Umbilical cord (tissue), 2 donors: ENCODE results near the gene CCP110. TPM values are rescaled to one million over a fixed set of nuclear protein-coding genes. Genes with fewer than 3 reads are reported as not detected.

ENCODE experiments used
- DNase-seq: peaks from one replicate; pipeline ENCODE4 v3.0.0-alpha.2; 2015; ENCODE audit warnings: low spot score
- total RNA-seq: library from RNA; depleted of rRNA; stranded (reverse); fragments of >200 nt; gene quantifications from one replicate; pipeline ENCODE4 v1.2.3, GENCODE V29; 2014; ENCODE audit warnings: low replicate concordance; ENCODE audit not compliant: insufficient read depth

CCP110 gene, protein sequence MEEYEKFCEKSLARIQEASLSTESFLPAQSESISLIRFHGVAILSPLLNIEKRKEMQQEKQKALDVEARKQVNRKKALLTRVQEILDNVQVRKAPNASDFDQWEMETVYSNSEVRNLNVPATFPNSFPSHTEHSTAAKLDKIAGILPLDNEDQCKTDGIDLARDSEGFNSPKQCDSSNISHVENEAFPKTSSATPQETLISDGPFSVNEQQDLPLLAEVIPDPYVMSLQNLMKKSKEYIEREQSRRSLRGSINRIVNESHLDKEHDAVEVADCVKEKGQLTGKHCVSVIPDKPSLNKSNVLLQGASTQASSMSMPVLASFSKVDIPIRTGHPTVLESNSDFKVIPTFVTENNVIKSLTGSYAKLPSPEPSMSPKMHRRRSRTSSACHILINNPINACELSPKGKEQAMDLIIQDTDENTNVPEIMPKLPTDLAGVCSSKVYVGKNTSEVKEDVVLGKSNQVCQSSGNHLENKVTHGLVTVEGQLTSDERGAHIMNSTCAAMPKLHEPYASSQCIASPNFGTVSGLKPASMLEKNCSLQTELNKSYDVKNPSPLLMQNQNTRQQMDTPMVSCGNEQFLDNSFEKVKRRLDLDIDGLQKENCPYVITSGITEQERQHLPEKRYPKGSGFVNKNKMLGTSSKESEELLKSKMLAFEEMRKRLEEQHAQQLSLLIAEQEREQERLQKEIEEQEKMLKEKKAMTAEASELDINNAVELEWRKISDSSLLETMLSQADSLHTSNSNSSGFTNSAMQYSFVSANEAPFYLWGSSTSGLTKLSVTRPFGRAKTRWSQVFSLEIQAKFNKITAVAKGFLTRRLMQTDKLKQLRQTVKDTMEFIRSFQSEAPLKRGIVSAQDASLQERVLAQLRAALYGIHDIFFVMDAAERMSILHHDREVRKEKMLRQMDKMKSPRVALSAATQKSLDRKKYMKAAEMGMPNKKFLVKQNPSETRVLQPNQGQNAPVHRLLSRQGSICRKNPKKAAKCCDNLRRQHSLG
- 22.6 TPM for total RNA-seq

DNA sequence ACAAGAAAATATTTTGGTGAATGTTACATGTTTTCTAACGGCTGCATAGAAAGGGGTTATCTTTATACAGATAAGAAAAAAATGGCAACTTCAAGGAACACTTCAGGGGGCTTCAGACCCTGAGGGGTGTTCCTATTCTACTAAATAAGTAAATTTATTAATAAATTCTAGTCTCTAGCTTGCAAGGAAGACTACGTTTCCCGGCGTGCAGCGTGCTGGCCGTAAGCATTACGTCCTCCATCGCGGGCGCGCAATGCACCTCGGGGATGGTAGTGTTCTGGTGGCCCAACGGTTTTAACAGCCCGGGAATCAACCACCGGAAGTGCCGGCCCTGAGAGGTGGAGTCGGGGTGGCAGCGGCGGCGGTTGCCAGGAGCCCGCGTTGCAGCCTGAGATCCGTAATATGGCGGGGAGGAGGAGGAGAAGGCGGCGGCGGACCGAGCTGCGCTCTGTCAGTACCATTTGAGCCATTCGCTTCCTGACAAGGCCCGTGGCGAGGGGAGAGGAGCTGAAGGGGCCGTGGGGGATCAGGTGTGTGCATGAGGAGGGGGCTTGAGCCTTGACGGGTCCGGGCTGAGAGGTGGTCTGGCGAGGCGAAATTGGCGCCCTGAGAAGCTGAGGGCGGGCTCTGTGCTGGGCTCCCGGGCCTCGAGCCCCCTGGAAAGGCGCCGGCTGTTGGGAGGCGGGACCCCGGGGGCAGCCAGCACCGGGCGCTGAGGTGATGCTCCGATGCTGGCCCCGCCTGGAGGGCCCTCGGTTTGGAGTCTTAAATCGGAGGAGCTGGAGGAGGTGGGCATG is at the start of gene CCP110:
TSS of gene CCP110 (plus strand) at position 384 of the 797 bp plus-strand sequence. CDS start 3,940 bp downstream, outside the sequence.
- DNase-seq = peak; percentile 99

DNA sequence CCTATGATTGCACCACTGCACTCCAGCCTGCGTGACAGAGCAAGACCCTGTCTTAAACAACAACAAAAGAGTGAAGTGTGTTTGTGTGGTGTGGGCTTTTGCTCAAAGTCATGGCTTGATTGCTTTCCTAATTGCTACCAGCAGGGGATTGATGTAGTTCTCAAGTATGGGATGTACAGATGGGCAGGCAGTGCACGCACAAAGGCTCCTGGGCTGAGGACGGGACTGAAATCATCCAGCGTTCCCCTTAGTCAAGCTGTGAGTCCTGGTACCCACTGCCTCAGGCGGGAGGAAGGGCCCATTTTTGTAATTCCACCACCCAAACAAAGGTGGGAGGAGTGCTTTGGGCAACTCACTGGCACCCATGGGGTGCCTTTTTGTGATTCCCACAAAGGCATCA is 49.1 kb upstream of the CCP110 start:
- DNase-seq = no peak

DNA sequence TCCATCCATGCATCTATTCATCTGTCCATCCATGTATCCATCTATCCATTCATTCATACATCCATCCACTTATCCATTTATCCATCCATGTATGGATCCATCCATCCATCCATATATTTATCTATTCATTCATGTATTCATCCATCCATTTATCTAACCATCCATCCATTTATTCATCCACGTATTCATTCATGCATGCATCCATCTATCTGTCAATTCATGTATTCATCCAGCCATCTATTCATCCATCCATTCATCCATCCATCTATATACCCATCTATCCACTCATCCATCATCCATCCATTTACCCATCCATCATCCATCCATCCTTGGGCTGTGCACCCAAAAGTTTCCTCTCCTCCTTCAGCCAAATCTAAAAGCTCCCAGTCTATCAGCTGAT is 45.2 kb upstream of the CCP110 start:
- no peak for DNase-seq

DNA sequence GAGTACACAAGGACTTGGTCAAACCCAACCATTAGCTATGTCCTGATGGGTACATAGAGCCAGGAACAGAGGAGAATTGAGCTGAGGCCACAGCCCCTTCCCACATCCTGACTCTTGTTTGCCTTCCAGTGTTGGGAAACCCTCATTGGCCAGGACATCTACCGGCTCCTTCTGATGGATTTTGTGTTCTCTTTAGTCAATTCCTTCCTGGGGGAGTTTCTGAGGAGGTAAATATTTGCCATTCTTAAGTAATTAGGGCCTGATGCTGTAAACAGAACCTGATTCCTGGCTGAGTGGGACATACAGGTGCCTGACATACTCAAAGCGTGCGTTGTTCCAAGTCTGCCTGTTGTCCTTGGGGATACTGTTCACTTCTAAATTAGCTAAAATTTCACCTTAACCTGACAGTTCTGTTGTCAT is 44.4 kb upstream of the CCP110 start:
- DNase-seq = no peak

DNA sequence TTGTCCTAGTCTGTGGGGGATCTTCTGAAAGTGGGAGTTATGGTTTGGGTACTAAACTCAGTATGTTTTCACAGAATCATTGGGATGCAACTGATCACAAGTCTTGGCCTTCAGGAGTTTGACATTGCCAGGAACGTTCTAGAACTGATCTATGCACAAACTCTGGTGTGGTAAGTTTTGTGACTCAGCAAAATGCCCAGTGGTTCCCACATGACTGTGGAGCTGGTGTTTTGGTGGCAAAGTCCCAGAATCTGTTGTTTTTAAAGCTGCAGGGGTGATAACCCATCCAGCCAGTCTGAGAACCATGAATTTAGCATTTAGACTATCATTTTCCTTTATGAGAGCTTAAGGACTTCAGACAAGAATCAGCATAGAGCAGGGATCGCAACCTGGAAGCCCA is 42.4 kb upstream of the CCP110 start:
- DNase-seq = no peak

DNA sequence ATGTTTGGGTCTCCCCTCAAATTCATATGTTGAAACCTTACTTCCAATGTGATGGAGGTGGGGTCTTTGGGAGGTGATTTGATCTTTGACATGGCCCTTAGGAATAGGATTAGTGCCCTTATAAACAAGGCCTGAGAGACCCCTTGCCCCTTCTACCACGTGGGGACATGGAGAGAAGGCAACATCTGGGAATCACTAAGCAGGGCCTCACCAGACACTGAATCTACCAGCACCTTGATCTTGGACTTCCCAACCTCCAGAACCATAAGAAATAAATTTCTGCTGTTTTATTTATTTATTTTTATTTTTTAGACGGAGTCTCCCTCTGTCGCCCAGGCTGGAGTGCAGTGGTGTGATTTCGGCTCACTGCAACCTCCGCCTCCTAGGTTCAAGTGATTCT is 42.0 kb upstream of the CCP110 start:
- no peak for DNase-seq

DNA sequence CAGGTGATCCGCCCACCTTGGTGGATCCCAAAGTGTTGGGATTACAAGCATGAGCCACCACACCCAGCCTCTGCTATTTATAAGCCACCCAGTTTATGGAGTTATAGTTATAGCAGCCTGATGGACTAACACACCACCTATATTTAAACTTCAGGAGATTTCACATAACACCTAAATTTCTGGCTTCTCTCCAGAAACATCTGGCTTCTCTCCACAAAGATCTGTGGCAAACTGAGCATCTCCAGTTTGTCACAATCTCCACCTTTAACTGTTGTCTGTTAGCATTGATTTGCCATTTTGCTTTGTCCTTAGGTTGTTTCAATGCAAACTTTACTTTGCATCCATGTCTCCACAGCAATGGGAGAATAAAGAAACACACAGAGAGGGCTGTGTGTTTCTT is 41.5 kb upstream of the CCP110 start:
- no peak for DNase-seq

DNA sequence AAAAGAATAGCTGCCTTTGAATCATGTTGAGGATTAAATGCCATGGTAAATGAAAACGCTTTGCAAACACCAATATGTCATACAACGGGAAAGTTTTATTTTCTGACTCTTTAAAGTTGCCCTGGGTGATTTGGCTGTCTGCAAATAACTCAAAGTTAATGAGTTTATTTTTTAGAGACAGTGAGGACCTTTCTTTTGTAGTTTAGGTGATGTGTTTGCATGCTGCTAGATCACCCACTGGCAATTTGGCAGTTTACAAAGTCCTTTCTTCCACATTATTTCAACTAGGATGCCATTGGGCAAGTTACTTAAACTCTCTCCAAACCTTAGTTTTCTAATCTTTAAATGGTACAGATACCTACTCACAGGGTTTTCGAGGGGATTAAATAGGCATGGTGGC is 39.6 kb upstream of the CCP110 start:
- DNase-seq = no peak

DNA sequence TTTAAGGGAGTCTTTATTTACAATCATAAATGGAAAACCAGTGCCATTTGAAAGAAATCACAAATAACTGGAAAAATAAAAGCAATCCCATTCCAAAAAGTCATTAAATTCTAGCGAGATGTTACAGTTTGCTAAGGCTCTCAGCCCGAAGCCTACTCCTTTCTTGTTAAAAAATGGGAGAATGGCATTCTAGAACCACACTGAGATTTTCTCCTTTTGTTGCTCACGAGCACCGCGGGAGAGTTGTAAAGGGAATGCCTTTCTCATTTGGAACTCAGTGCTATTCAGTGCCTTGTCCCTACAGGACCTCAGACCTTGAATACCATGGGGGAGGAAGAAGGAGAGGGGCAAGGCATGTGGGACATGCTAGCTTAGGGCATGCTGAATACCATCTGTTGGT is 38.1 kb upstream of the CCP110 start:
- DNase-seq = no peak

DNA sequence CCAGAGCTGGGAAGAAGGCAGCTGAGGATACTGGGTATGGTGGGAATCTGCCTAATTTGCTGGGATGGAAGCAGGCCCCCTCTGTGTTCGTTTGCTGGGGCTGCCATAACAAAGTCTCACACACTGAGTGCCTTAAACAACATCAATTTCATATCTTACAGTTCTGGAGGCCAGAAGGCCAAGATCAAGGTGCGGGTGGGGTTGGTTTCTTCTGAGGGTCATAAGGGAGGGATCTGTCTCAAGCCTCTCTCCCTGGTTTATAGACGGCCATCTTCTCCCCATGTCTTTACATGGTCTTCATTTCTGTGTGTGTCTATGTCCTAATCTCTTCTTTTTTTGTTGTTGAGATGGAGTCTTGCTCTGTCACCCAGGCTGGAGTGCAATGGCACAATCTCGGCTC is 37.7 kb upstream of the CCP110 start:
- DNase-seq = no peak

DNA sequence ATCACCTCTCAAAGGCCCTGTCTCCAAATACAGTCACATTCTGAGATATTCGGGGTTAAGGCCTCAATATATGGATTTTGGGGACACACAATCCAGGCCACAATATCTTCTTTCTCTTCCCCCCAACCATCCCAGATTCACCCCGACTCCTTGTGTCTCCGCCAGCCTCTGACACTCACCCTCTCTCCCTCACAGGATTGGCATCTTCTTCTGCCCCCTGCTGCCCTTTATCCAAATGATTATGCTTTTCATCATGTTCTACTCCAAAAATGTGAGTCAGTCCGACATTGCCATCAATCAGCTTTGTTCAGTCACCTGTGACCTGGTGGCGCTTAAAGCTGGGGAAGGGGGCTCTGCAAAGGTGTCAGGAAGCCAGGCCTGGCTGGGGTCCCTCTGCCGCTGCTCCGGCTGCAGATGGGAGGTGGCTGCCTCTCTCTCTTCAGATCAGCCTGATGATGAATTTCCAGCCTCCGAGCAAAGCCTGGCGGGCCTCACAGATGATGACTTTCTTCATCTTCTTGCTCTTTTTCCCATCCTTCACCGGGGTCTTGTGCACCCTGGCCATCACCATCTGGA is 36.9 kb upstream of the CCP110 start:
- no peak for DNase-seq

DNA sequence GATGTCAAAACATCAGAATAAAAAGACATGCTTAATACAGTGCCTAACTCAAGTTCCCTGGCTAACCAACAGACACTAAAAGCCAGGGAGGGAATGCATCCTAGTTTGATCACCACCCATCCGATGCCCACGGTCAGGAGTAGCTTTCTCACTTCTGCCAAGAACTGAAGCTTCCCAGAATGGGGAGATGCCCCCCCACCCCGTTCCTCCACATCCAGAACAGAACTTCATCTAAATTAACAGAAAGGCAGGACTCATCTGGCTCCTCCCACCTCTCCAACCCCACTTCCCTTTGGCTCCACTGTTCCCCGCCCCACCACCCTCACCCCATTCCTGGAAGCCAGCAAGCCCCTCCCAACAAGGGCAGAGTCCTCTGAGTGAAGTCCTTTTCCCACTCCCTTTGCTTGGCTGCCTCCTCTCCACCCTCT is 35.5 kb upstream of the CCP110 start:
- no peak for DNase-seq

DNA sequence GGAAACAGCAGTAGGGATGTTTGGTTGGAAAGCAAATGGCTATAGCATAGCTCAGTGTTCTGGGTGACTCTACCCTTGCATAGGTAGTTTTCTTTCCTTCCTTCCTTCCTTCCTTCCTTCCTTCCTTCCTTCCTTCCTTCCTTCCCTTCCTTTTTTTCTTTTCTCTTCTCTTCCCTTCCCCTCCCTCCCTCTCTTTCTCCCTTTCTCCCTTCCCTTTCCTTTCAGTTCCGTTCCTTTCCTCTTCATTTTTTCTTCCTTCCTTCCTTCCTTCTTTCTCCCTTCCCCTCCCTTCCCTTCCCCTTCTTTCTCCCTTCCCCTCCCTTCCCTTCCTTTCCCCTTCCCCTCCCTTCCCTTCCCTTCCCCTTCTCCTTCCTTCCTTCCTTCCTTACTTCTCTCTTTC is 33.1 kb upstream of the CCP110 start:
- DNase-seq = no peak

DNA sequence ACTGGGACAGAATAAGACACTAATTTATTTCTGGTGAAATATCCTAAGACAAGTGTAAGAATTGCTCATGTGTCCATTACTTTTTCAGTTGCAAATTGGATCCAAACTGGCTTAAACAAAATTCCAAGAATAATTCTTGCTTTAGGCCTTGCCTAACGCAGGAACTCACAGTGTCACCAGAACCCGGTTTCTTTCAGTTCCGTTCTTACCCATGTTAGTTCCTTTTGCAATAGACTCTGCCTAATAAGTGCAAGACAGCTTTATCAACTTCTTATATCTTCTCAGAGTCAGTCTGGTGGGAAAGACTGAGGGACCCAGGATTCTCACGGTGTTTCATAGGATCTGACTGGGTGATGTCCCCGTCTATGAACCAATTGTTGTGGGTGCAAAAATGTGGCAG is 26.6 kb upstream of the CCP110 start:
- DNase-seq = peak; percentile 15

DNA sequence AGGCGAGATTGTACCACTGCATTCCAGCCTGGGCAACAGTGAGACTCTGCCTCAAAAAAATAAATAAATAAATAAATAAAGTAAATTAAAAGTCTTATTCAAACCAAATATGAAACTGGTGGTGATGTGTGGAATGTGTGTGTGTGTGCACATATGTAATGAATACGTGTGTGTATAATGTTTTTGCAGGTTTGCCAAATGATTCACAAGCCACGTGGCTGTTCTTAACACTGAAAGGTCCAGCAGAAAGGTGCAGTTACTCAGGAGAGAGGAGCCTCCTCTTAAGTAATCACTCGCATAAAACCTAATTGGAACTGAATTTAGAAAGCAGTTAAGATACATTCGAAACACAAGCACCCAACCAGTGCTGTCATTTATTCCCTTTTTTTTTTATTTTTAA is 24.7 kb upstream of the CCP110 start:
- DNase-seq = no peak

DNA sequence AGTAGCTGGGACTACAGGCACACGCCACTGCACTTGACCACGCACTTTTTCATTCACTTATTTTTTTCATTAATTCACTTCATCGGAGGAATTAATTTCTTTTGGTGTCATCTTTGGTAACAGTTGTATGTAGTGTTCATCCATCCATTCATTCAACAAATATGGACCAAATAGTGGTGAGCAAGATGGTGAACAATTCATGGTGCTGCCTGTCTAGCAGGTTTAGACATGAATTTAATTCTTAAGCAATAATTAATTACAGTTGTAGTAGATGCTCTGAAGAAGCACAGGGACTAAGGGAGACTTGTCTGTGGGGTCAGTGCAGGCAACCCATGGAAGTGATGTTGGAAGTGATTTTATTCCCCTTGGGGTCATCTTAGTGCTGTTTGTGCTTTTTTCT is 24.3 kb upstream of the CCP110 start:
- no peak for DNase-seq

DNA sequence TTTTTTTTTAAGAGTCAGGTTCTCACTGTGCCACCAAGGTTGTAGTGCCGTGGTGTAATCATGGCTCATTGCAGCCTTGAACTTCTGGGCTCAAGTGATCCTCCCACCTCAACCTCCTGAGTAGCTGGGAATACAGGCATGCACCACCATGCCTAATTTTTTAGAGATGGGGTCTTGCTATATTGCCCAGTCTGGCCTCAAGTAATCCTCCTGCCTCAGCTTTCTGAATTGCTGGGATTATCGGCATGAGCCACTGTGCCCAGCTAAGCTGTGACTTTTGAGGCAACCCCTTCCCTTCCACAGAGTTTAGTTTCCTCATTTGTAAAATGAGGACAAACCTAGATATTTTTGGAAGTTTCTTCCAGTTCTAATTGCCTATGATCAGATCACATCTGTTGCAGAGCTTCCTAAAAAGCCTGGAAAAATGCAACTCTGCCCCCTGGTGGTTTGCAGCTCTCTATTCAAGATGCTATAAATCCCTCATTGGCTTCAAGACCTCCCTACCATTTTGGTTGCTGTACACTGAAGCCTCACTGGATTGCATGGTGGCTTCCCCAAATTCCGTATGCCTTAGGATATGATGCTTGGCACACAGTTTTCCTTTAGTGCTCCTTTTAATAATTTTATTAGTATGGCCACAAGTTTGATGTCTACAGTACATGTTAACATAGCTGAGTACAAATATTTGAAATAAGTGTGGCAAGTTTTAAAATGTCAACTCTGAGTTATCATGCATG is 21.2 kb upstream of the CCP110 start:
- peak; percentile 68 for DNase-seq

DNA sequence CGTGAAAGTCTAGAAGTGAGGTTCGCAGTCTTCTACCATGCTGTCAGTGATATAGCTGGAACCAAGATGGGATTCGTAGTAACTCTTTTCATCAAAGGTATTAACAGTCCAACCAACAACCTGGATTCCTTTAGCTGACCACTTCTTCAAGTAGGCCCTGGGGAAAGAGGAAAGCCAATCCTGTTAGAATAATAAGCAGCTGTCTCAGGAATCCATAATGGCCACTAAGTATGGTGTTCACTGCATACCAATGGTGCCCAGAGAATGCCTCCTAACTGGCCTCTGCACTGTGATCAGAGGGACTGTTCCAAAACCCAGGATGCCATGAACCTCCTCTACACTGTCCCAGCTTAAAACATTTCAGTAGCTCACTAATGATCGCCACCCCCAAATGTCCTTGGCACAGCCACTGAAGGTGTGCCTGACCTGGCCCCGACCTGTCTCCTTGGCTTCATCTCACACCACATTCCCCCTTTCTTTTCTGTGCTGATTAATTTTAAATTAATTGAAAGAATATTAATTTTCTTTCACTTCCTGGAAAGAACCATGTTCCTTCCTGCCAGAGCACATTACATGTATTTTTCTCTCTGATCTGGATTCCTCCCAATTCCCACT is 20.2 kb upstream of the CCP110 start:
- DNase-seq = no peak

DNA sequence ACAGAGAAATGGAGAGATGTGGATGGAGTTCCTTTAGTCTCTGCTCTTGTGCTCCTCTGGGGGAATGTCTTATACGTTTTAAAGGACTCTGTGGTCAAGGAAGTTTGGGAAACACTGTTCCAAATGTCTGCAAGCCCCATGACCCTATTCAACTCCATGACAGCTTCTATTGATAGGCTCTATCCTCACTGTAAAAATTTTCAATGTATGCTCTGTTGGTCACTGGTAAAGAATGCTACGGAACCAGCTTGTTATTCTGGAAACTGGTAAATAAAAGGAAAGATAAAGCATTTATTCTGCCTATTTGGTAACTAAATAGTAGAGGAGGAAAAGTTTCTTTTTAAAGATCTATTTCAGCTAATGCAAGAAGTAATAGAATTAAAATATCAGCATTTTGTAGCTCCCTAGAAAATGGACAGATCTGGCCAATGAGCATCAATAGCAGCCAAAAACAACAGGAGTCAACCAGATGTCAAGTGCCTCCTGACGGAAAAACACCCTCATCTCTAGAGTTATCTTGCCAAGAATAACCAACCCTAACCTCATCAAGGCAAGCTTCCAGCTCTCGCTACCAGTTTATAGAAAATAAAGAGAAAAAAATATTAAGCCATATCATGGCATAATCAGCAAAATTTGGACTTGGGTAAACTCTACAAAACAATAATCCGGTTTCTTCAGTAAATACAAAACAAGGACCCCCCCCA is 18.0 kb upstream of the CCP110 start:
- DNase-seq = no peak

DNA sequence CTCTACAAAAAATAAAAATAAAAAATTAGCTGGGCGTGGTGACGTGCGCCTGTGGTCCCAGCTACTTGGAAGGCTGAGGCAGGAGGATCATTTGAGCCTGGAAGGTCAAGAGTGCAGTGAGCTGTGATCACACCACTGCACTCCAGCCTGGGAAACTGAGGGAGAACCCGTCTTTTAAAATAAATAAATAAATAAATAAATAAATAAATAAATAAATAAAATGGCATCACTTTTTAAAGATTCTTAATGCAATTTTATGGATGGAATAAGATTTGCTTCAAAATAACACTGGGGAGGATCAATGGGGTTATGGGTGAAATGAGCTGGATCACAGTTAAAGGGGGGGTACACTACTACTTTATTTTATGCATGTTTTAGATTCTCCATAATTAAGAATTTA is 16.8 kb upstream of the CCP110 start:
- DNase-seq = no peak
